LNCaP clone FGC (cell line): ENCODE data around the gene PI4KA.

ENCODE experiments used
- DNase-seq: peaks from one replicate; pipeline ENCODE4 v3.0.0-alpha.2; 2011; ENCODE audit warnings: low read depth
- H3K4me3 ChIP-seq: 2 replicates; pipeline ENCODE4 v1.5.1; 2011; ENCODE audit warnings: mild to moderate bottlenecking, low read depth, low read length, control low read depth
- TF ChIP-seq, protein P1 (sequence below): IDR thresholded peaks from 2 replicates; pipeline ENCODE4 v1.5.1; 2012; ENCODE audit warnings: mild to moderate bottlenecking; ENCODE audit not compliant: control insufficient read depth, insufficient read depth; ENCODE audit errors: extremely low read depth

PI4KA gene

DNA sequence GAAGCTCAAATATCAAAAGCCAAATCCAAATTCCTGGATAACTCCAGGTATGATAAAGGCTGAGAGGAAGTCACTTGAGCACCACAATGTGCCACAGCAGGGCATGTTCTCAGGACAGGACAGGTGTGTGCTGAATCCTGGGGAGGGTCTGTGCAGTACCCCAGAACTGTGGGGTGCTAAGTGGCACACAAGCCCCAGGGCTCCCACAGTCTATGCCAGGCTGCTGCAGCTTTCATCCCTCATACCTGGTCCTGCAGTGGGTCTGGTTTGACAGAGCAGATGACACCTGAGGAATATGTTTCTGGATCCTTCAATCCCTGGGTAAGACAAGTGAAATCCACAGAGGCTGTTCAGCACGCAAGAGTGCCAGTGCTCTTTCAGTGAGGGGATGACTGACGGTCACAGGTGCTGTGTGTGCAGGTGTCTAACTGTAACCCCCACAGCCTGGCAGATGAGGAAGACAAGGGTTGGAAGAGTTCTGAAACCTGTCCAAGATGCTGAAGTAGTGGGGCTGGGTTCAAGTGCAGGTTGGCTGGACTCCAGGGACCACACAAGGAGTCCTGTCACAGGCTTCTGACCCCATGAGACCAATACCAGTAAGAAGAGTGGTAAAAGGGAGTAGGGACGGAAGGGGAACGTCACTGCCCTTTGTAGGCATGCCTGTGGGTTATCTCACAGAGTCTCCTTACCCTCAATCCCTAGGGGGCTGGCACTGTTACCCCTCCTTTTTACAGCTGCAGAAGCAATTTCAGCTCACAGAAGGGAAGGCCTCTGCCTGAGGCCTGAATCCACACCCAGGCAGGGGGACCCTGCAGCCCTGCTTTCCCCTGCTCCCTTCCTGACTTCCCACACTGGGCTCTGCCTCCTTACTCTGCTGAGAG is 70.6 kb downstream of the PI4KA start:
- no peak overlapping the region for H3K4me3 ChIP-seq
- TF ChIP-seq, protein P1, sequence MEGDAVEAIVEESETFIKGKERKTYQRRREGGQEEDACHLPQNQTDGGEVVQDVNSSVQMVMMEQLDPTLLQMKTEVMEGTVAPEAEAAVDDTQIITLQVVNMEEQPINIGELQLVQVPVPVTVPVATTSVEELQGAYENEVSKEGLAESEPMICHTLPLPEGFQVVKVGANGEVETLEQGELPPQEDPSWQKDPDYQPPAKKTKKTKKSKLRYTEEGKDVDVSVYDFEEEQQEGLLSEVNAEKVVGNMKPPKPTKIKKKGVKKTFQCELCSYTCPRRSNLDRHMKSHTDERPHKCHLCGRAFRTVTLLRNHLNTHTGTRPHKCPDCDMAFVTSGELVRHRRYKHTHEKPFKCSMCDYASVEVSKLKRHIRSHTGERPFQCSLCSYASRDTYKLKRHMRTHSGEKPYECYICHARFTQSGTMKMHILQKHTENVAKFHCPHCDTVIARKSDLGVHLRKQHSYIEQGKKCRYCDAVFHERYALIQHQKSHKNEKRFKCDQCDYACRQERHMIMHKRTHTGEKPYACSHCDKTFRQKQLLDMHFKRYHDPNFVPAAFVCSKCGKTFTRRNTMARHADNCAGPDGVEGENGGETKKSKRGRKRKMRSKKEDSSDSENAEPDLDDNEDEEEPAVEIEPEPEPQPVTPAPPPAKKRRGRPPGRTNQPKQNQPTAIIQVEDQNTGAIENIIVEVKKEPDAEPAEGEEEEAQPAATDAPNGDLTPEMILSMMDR = no peak
- no peak for DNase-seq

DNA sequence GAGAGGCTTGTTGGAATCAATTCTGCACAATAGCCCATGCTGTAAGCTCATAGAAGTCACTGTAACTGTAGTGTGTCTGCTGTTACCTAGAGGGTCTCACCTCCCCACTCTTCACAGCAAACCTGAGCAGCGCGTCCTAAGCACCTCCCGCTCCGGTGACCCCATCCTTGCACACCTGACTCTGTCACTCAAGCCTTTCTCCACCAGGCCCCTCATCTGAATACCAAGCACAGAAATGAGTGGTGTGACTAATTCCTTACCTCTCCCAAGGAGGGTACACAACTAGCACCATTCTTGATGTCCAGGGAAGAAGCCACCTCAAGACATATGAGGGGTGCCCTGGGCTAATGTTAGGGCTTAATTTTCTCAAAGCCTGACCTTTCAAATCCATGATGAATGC is 71.4 kb downstream of the PI4KA start:
- TF ChIP-seq, protein P1 = no peak
- DNase-seq = no peak

DNA sequence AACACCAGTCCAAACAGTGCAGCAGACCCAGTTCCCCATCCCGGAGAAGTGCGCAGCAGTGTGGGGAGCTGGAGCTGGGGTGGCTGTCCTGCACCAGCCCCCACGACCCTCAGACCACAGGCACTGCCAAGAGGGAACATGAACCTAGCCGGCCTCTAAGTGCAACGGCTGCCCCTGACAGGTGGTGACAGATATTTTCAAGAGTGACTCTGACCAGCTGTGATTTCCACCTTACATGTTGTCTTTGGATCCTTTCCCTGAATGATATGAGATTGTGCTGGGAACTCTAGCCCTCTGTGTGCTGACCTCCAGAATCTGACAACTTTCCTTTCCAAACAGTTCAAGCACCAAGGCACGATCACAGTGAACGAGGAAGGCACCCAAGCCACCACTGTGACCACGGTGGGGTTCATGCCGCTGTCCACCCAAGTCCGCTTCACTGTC is 72.1 kb downstream of the PI4KA start:
- TF ChIP-seq, protein P1 = no peak

More for the DNA sequence above, 71.4 kb downstream of the PI4KA start:
- no peak overlapping the region for H3K4me3 ChIP-seq

DNA sequence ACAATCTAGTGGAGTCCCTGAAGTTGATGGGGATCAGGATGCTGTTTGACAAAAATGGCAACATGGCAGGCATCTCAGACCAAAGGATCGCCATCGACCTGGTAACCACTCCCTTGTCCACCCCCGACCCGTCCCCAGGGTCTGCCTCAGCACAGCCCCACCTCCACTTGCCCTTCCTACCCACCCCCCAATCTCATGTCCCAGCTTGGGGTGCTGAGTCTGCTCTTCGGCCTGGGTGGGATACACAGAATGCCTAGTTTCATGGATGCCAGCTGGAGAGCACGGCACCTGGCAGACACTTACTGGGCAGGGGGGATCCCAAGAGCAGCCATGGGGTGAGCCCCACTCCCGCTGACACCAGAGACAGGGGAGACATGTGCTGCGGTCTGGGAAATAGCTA is 72.6 kb downstream of the PI4KA start:
- H3K4me3 ChIP-seq = no peak overlapping the region
- TF ChIP-seq, protein P1 = no peak
- DNase-seq = no peak

More for the DNA sequence above, 72.1 kb downstream of the PI4KA start:
- H3K4me3 ChIP-seq = no peak overlapping the region
- DNase-seq = no peak

DNA sequence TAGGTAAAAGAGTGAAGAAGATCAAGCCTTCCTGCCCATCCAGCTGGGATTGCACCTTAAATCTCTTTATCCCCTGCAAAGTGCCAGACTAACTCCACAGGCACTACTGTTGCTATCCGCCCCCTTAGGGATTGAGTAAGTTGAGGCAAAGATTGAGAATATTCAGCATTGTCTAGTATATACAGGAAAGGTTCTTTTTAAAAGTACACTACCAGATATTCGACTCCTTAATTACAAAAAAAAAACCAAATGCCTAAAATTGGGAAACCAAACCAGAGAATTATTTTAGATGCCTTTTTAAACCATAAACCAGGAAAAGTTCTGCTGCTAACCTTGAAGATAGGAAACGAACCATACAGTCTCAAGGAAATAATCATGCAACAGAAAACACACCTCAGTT is 73.2 kb downstream of the PI4KA start:
- no peak for DNase-seq
- no peak overlapping the region for H3K4me3 ChIP-seq
- TF ChIP-seq, protein P1 = no peak

DNA sequence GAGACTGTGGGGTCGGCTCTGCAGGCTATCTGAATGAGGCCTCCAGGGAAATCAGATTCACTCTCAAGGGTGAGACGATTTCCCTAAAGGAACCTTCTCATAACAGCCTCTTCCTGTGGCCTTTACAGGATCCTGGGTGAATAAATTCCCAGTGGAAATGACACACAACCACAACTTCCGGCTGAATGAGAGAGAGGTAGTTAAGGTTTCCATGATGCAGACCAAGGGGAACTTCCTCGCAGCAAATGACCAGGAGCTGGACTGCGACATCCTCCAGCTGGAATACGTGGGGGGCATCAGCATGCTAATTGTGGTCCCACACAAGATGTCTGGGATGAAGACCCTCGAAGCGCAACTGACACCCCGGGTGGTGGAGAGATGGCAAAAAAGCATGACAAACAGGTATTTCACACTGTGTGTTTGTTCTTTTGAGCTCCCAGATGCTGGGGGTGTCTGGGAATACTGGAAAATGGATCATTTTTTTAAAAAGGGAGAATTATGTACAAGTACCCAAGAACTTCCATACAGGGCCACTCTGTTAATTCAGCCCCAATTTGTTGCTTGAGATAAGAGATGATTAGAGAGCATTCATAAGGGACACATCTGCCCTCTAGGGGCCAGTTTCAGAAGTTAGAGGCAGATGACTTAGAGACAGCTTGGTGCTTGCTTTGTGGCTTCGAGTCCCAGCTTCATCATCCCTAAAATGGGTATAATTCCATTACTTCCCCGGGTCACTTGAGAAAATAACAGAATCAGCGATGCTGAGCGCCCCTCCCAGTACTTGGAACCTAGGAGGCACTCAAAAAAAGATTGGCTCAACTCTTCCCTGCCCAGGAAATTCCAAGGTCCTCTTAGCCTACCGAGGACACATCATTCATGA is 74.5 kb downstream of the PI4KA start:
- TF ChIP-seq, protein P1 = peak; percentile 71
- no peak for DNase-seq
- no peak overlapping the region for H3K4me3 ChIP-seq
